Activated naive CD4-positive, alpha-beta T cell treated with anti-CD3 and anti-CD28 coated beads, Interleukin-2, amount 50 U/mL, for 72 hours (primary cell): ENCODE measurements around the gene BACE1. TPM values are rescaled to one million over a fixed set of nuclear protein-coding genes. Genes with fewer than 3 reads are reported as not detected.
"Not testable (repeated sequence)": the region's sequence is repeated elsewhere in the genome, so short reads cannot be mapped to it uniquely, and the experiment has no call there.

Experiments used
- ATAC-seq, 2 donors: fragments of 150-1000 bp; cut with Tn5 transposase; 2 replicates each; pipeline ENCODE4 v1.10.0; 2021; ENCODE audit warnings: mild to moderate bottlenecking in 2 of 2, moderate library complexity in 2 of 2
- DNase-seq, 2 donors: peaks; one replicate each; pipeline ENCODE4 v3.0.0; 2021 to 2022; ENCODE audit warnings: low spot score in 2 of 2
- H3K27ac Mint-ChIP-seq, 2 donors: one replicate each; pipeline ENCODE4 v1.8.0; 2022; ENCODE audit warnings: mild to moderate bottlenecking in 2 of 2, mixed read lengths in 2 of 2
- H3K36me3 Mint-ChIP-seq, 2 donors: one replicate each; pipeline ENCODE4 v1.8.0; 2022; ENCODE audit warnings: mixed read lengths in 2 of 2
- H3K9me3 Mint-ChIP-seq, 2 donors: one replicate each; pipeline ENCODE4 v1.8.0; 2022; ENCODE audit warnings: mixed read lengths in 2 of 2
- total RNA-seq, 2 donors: library from RNA; stranded (reverse); gene quantifications; one replicate each; pipeline ENCODE4 v1.2.3, GENCODE V29; 2022

The BACE1 gene
- total RNA-seq, 2 donors from 2014 or later = 0.11 to 0.39 TPM

DNA sequence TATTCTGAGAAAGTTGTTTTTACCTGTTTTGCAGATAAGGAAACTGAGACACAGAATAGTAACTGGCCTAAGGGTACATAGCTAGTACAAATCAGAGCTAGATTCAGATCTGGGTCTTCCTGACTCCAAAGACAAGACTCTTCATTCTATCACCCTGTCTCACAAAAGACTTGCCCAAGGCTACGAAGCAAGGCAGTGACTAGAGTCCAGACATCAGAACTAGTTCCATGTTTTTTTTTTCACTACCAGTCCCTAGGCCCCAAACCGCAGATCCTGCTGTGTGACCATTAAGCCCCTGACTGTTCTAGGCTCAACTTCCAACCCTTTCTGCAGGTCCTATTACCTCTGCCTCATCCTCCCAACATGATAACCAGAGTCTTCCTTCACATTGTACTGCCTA lies 23.4 kb downstream of the BACE1 start:
- Mint-ChIP-seq H3K9me3 (no peaks in the 10 kb centered on the region), H3K27ac (peak overlapping the region in 1 of 2 donors; percentile 2), H3K36me3 (no peaks in the 10 kb centered on the region)
- no peak for ATAC-seq
- no peak for DNase-seq

GRCh38 chr11:117290809-117291396 lies 25.2 kb downstream of the BACE1 start, which contains the start of gene BACE1-AS:
BACE1-AS (plus strand) TSS chr11:117291346.
- ATAC-seq = no peak

GRCh38 chr11:117289795-117290194 lies 26.3 kb downstream of the BACE1 start:
- ATAC-seq = no peak
- Mint-ChIP-seq H3K9me3 (no peaks in the 10 kb centered on the region), H3K36me3 (no peaks in the 10 kb centered on the region), H3K27ac (no peak overlapping the region)
- no peak for DNase-seq

More at GRCh38 chr11:117290809-117291396, 25.2 kb downstream of the BACE1 start, which contains the start of gene BACE1-AS:
- peak within 1 kb of the TSS in 1 of 2 donors; percentile 47 for H3K27ac Mint-ChIP-seq
- no peak for DNase-seq
- H3K36me3 Mint-ChIP-seq = no peaks in the 10 kb centered on the region
- no peaks in the 10 kb centered on the region for H3K9me3 Mint-ChIP-seq

DNA sequence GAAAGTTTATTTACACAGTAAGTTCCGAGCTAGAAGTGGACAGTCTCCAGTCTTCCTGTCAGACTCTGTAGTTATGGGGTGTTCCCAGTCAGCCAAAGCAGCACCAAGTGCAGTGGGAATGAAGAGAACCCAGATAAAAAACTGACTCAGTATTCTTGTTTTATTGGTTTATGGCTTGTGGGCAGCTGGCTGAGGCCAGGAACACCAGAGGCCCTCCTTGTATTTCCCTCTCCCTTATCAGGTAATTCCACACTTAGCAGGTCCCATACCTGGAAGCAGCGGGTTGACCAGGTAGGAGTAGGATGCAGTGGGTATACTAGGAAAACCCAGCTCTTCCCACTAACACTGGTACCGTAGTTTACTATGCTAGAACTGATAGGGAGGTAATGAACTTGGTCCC lies 28.4 kb downstream of the BACE1 start:
- DNase-seq = no peak
- no peaks in the 10 kb centered on the region for H3K36me3 Mint-ChIP-seq
- no peak for ATAC-seq
- H3K9me3 Mint-ChIP-seq = no peaks in the 10 kb centered on the region
- H3K27ac Mint-ChIP-seq = peak overlapping the region in 1 of 2 donors; percentile 2

DNA sequence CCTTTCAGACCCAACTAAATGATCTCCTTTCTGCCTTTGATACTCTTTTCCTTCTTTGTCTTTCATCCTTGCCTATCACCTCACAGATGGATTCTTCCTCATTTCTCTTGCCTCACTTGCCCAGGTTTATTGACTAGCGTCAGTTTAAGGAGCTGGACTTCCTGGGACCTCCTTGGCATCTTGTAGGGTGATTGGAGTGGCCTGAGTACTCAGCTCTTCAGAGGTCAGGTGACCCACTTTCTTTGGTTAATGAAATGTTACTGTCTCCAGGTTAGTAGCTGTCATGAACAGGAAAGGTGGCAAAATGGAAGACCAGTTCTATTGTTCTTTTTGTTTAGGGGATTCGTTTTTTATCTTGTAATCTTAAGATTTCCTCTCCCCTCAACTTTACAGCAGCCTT lies 29.5 kb downstream of the BACE1 start:
- DNase-seq (no peak), ATAC-seq (no peak)
- H3K9me3 Mint-ChIP-seq = no peaks in the 10 kb centered on the region
- H3K27ac Mint-ChIP-seq = peak overlapping the region in 1 of 2 donors; percentile 2
- H3K36me3 Mint-ChIP-seq = peaks cover 0 to 6% of the 10 kb centered on the region in 2 donors

DNA sequence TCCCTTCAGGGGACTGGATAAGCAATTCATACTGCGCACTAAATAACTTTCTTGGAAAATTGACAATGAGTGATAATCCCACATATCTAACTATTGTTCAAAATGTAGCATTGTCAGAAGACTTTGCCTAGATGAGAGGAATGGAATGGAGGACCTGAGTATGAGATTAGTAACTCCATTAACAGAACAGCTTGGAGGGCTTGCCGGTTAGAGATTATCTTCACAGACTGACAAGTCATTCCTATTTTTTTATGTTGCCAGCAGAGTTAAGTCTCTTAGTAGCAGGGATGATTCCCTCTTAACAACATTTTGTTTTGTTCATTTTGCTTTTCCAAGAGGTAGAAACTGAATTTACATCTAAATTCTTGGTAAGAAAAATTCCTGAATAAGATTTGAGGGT lies 32.0 kb downstream of the BACE1 start:
- Mint-ChIP-seq H3K27ac (no peak overlapping the region), H3K36me3 (peaks cover 0 to 11% of the 10 kb centered on the region in 2 donors), H3K9me3 (no peaks in the 10 kb centered on the region)
- no peak for DNase-seq
- no peak for ATAC-seq

DNA sequence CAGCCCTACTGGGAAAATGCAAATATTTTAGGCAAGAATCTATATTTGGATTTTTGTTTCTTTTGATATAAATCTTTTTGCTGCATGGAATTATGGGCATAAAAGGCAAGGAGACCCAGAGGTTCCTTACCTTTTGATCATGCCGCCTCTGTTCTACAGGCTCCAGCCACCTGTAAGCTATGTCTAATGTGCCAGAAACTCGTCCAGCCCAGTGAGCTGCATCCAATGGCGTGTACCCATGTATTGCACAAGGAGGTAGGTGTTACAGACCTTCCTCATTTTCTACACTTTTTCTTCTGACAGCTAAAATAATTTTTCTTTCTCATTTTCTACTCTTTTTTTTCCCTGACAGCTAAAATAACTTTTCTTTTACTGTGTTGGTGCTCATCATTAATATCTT lies 33.1 kb downstream of the BACE1 start:
- DNase-seq (no peak), ATAC-seq (no peak)
- Mint-ChIP-seq H3K36me3 (peaks cover 0 to 11% of the 10 kb centered on the region in 2 donors), H3K27ac (peak overlapping the region in 1 of 2 donors; percentile 13), H3K9me3 (no peaks in the 10 kb centered on the region)

GRCh38 chr11:117281869-117282268 lies 34.2 kb downstream of the BACE1 start:
- no peak overlapping the region for H3K27ac Mint-ChIP-seq

DNA sequence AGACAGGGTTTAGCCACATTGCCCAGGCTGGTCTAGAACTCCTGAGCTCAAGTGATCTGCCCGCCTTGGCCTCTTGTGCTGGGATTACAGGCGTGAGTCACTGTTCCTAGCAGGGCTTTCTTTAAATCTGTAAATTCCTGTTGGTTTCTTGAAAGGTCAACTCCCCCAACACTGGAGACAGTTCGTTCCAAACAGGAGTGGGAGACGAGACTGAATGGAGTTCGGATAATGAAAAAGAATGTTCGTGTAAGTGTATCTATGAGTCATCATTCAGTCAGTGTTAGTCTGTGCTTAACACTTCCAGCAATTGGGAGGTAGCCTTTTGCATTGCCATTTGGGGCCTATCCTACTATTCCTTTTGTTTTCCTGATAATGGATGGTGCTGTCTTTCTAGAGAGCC lies 34.9 kb downstream of the BACE1 start:
- DNase-seq (no peak), ATAC-seq (no peak)
- peaks cover 0 to 11% of the 10 kb centered on the region in 2 donors for H3K36me3 Mint-ChIP-seq
- H3K9me3 Mint-ChIP-seq = no peaks in the 10 kb centered on the region
- H3K27ac Mint-ChIP-seq = no peak overlapping the region

More at GRCh38 chr11:117281869-117282268, 34.2 kb downstream of the BACE1 start:
- Mint-ChIP-seq H3K36me3 (peaks cover 0 to 11% of the 10 kb centered on the region in 2 donors), H3K9me3 (no peaks in the 10 kb centered on the region)
- DNase-seq (no peak), ATAC-seq (no peak)

DNA sequence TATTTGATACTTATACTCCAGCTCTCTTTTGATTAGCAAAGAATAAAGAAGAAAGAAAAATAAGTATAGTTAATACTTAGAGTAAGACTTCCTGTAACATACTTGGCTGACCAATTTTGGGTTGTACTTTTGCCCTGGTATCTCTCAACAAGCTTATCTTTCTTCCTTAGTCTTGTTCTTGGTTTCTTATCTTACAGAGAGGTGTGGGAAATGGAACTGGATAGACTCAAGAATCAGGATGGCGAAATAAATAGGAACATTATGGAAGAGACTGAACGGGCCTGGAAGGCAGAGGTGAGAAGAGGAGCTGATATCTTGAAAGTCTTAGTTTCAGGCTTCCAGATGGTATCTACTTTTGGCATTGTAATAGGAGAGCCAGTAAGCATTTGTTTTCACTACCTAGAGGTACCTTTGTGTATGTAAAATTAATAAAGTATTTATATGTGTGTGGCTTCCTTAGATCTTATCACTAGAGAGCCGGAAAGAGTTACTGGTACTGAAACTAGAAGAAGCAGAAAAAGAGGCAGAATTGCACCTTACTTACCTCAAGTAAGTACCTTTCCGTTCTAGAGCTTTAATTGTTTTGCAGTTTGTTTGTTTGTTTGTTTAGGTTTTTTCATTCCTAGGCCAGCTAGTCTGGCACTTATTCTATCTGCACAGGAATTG lies 36.2 kb downstream of the BACE1 start:
- Mint-ChIP-seq H3K9me3 (no peaks in the 10 kb centered on the region), H3K27ac (no peak overlapping the region), H3K36me3 (peaks cover 0 to 17% of the 10 kb centered on the region in 2 donors)
- DNase-seq = no peak
- ATAC-seq = no peak

DNA sequence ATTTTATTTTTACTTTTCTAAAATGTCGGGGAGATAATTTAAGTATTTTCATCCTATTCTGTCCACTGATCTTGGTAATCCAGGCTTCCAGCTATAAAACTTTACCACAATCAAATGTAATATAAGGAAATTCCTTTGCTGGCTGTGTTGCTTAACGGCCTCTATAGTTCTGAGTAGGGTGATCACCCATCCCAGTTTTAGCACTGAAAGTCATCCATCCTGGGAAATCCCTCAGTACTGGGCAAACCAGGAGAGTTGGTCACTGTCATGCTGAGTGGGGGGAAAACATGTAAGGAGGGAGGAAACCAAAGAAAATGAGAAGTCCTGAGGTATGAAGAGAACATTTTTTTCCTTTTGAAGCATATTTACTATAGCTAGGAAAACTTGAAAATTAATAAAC lies 37.7 kb downstream of the BACE1 start:
- Mint-ChIP-seq H3K9me3 (no peaks in the 10 kb centered on the region), H3K27ac (no peak overlapping the region), H3K36me3 (peaks cover 0 to 17% of the 10 kb centered on the region in 2 donors)
- ATAC-seq = no peak
- DNase-seq = no peak

DNA sequence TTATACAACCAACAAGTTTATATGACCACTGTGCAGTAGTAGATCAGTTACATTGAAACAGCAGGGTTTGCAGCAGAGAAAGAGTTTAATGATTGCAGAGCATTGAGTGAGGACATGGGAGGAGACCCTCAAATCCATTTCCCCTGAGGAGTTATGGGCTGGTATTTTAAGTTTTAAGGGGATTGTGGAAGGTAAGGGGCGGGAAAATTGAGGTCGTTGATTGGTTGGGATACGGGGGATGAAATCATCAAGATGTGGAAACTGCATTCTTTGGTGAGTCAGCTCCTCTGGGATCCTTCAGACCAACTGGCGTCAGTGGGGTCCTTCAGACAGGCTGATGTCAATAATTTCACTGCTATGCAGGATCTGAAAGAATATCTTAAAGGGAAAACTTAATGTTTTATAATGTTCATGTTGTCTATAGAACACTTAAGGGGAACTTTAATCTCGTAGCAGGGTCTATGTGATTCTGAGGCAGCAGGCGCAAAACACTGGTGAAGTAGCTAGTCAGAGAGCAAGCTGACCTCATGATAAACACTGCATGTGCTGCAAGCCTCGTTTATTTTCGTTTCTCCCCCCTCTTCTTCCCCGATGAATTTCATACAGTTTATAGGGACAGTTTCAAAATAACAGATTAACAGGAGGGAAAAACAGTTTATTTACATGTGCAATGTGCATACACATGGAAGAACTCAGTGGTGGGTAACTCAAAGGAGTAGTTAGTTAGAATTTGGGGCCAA lies 42.3 kb downstream of the BACE1 start:
- no peaks in the 10 kb centered on the region for H3K9me3 Mint-ChIP-seq
- H3K27ac Mint-ChIP-seq = no peak overlapping the region
- DNase-seq (no peak), ATAC-seq (no peak)
- peaks cover 0 to 11% of the 10 kb centered on the region in 2 donors for H3K36me3 Mint-ChIP-seq

- not testable (repeated sequence) for H3K9me3 Mint-ChIP-seq, H3K27ac Mint-ChIP-seq
These were observed 43.9 kb downstream of the BACE1 start for GRCh38 chr11:117272175-117272574.

DNA sequence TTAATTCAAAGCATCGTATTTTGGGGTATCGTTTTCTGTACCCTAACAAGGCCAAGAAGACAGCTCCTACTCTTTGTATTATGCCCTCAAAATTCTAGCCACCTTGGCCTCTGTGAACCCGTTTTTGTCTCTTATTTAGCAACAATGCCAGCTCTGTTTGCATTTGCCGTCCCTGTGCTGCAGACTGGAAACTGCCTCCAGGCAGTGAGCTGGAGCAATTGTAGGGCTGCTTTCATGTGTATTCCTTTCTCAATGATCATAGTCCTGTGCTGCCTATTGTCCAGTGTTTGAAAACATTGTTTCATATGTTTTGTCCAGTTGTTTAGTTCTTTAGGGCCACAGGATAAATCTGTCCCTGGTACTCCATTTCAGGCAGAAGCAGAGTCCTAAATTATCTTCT lies 44.8 kb downstream of the BACE1 start:
- DNase-seq (no peak), ATAC-seq (no peak)
- H3K9me3 Mint-ChIP-seq = no peaks in the 10 kb centered on the region
- H3K36me3 Mint-ChIP-seq = peaks cover 0 to 11% of the 10 kb centered on the region in 2 donors
- H3K27ac Mint-ChIP-seq = peak overlapping the region in 1 of 2 donors; percentile 16

More at GRCh38 chr11:117272175-117272574, 43.9 kb downstream of the BACE1 start:
- DNase-seq, ATAC-seq: not testable (repeated sequence)
- H3K36me3 Mint-ChIP-seq = peaks cover 0 to 11% of the 10 kb centered on the region in 2 donors

DNA sequence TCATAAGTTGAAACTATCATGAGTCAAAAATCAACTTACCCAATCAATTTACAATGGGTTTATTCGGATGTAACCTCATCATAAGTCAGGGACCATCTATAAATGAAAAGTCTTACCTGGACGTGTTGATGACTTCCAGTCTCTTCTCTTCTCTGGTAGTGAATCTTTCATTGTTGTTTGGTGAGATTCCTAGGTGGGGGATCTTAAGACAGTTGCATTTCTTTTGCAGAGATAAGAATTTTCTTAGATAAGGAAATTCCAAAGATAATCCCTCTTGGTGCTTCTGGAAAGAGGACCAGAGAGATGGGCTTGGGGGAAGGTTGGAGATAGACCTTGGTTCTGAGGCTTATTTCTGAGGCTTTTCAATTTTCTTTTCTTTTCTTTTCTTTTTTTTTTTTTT lies 46.2 kb downstream of the BACE1 start:
- Mint-ChIP-seq H3K27ac (no peak overlapping the region), H3K9me3 (no peaks in the 10 kb centered on the region), H3K36me3 (peaks cover 0 to 5% of the 10 kb centered on the region in 2 donors)
- ATAC-seq (no peak), DNase-seq (no peak)

DNA sequence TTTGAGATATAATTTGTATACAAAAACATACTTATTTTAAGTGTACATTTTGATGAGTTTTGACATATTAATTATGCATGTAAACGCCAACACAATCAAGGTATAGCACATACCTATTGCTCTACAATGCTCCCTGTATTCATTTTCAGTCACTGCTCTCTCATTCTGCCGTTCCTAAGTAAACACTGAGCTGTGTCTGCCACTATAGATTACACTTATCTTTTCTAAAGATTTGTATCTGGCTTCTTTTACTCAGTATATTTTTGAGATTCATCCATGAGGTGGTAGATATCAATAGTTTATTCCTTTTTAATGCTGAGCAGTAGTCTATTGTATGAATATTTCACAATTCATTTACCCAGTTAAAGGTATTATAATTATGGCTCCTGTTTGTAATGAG lies 50.3 kb downstream of the BACE1 start:
- no peaks in the 10 kb centered on the region for H3K9me3 Mint-ChIP-seq
- DNase-seq (no peak), ATAC-seq (no peak)
- peaks cover 0 to 8% of the 10 kb centered on the region in 2 donors for H3K36me3 Mint-ChIP-seq
- no peak overlapping the region for H3K27ac Mint-ChIP-seq

- not testable (repeated sequence) for H3K9me3 Mint-ChIP-seq, ATAC-seq, H3K27ac Mint-ChIP-seq, H3K36me3 Mint-ChIP-seq, DNase-seq
These were observed 51.3 kb downstream of the BACE1 start for GRCh38 chr11:117264624-117265323.
